NT2/D1 (cell line): ENCODE measurements around the gene EEF2.
A peak's percentile ranks its signal among the peaks of the same experiment; 100 is the strongest.
"Not testable (repeated sequence)": the region's sequence is repeated elsewhere in the genome, so short reads cannot be mapped to it uniquely, and the experiment has no call there.

ENCODE experiments used
- DNase-seq: peaks from one replicate; pipeline ENCODE4 v3.0.0-alpha.2; 2011; ENCODE audit warnings: low read depth, low spot score
- H3K27me3 ChIP-seq: 2 replicates; pipeline ENCODE4 v1.6.0; 2011; ENCODE audit warnings: mild to moderate bottlenecking; ENCODE audit not compliant: insufficient read length, insufficient read depth
- H3K36me3 ChIP-seq: 2 replicates; pipeline ENCODE4 v1.6.1; 2011; ENCODE audit warnings: mild to moderate bottlenecking, low read length, mixed read lengths; ENCODE audit not compliant: insufficient read depth, insufficient read length
- H3K4me1 ChIP-seq: 2 replicates; pipeline ENCODE4 v1.5.1; 2011; ENCODE audit not compliant: insufficient read depth, insufficient read length
- H3K4me3 ChIP-seq: 2 replicates; pipeline ENCODE4 v1.5.1; 2011; ENCODE audit warnings: low read depth; ENCODE audit not compliant: insufficient read length
- H3K9ac ChIP-seq: 2 replicates; pipeline ENCODE4 v1.6.0; 2011; ENCODE audit warnings: low read depth; ENCODE audit not compliant: insufficient read length
- H3K9me3 ChIP-seq: 2 replicates; pipeline ENCODE4 v1.5.1; 2011; ENCODE audit warnings: mild to moderate bottlenecking, low read length; ENCODE audit not compliant: insufficient read depth
- SUZ12 ChIP-seq: IDR thresholded peaks from 2 replicates; pipeline ENCODE4 v1.6.1; 2011; ENCODE audit not compliant: insufficient read length, insufficient read depth; ENCODE audit errors: extremely low read depth
- YY1 ChIP-seq: IDR thresholded peaks from 2 replicates; pipeline ENCODE4 v1.6.1; 2011; ENCODE audit not compliant: insufficient read length, insufficient read depth
- ZNF274 ChIP-seq: IDR thresholded peaks from 2 replicates; pipeline ENCODE4 v1.6.1; 2011; ENCODE audit warnings: mild to moderate bottlenecking, low read depth, low read length

Gene EEF2

GRCh38 chr19:3942790-3943409 is 42.4 kb downstream of the EEF2 start:
- H3K9ac ChIP-seq, result no peak overlapping the region
- no peaks in the 10 kb centered on the region for H3K27me3 ChIP-seq
- peaks cover 4% of the 10 kb centered on the region for H3K4me1 ChIP-seq
- H3K4me3 ChIP-seq, result no peak overlapping the region
- peaks cover 16% of the 10 kb centered on the region for H3K36me3 ChIP-seq
- TF ChIP-seq YY1 (no peak), SUZ12 (no peak), ZNF274 (no peak)
- H3K9me3 ChIP-seq, result no peaks in the 10 kb centered on the region
- DNase-seq, result no peak

- DNase-seq, H3K4me1 ChIP-seq, H3K36me3 ChIP-seq, H3K9ac ChIP-seq, H3K27me3 ChIP-seq, H3K4me3 ChIP-seq, H3K9me3 ChIP-seq: not testable (repeated sequence)
Measured at GRCh38 chr19:3938300-3938950, 46.8 kb downstream of the EEF2 start.

GRCh38 chr19:3936506-3937442 is 48.5 kb downstream of the EEF2 start:
- H3K27me3 ChIP-seq, result no peaks in the 10 kb centered on the region
- no peak for TF ChIP-seq ZNF274
- TF ChIP-seq YY1, result no peak
- no peak for TF ChIP-seq SUZ12
- DNase-seq, result no peak

GRCh38 chr19:3932931-3933810 is 52.1 kb downstream of the EEF2 start, which contains the start of gene NMRK2:
TSS of gene NMRK2 (plus strand) at chr19:3933069. CDS start at chr19:3933672, 603 bp downstream.
- Histone ChIP-seq H3K4me1 (peaks cover 8% of the 10 kb centered on the region), H3K27me3 (no peaks in the 10 kb centered on the region), H3K4me3 (peak within 1 kb of the TSS; percentile 77), H3K36me3 (no peaks in the 10 kb centered on the region), H3K9ac (peak within 1 kb of the TSS; percentile 86), H3K9me3 (no peaks in the 10 kb centered on the region)
- peak; percentile 70 for DNase-seq
- TF ChIP-seq YY1, result no peak
- TF ChIP-seq ZNF274, result no peak
- no peak for TF ChIP-seq SUZ12

More at GRCh38 chr19:3936506-3937442, 48.5 kb downstream of the EEF2 start:
- H3K4me3 ChIP-seq, result no peak overlapping the region
- peaks cover 3% of the 10 kb centered on the region for H3K4me1 ChIP-seq
- no peak overlapping the region for H3K9ac ChIP-seq
- H3K9me3 ChIP-seq, result no peaks in the 10 kb centered on the region
- no peaks in the 10 kb centered on the region for H3K36me3 ChIP-seq

- no peaks in the 10 kb centered on the region for H3K36me3 ChIP-seq
- H3K4me3 ChIP-seq, result no peak overlapping the region
- H3K27me3 ChIP-seq, result no peaks in the 10 kb centered on the region
- no peak for TF ChIP-seq SUZ12
- no peak for TF ChIP-seq ZNF274
- TF ChIP-seq YY1, result no peak
- no peak for DNase-seq
- H3K9ac ChIP-seq, result peak overlapping the region; percentile 50
- peaks cover 8% of the 10 kb centered on the region for H3K4me1 ChIP-seq
- H3K9me3 ChIP-seq, result no peaks in the 10 kb centered on the region
Measured at GRCh38 chr19:3931041-3931440, 54.2 kb downstream of the EEF2 start.
